GM23338 (cell line): ENCODE results near the gene HOXA10. TPM values are rescaled to one million over a fixed set of nuclear protein-coding genes. Genes with fewer than 3 reads are reported as not detected.
A peak's percentile ranks its signal among the peaks of the same experiment; 100 is the strongest.

Experiments used
- ATAC-seq: fragments of 200-7000 bp; cut with Tn5 transposase; 3 replicates; pipeline ENCODE4 v1.9.1; 2020
- DNase-seq: peaks from one replicate; pipeline ENCODE4 v3.0.0-alpha.2; 2015; ENCODE audit warnings: low spot score
- H2AFZ ChIP-seq: fragments of 200-600 bp; sonication (generic); 2 replicates; pipeline ENCODE4 v1.8.0; 2016; ENCODE audit warnings: antibody characterized with exemption, mild to moderate bottlenecking, moderate library complexity
- H3F3A ChIP-seq: fragments of 200-600 bp; sonication (generic); replicated peaks from 2 replicates; pipeline ENCODE4 v1.8.0; 2017; ENCODE audit warnings: antibody characterized with exemption, mixed run types, low read depth
- H3K27ac ChIP-seq: fragments of 200-600 bp; sonication (generic); 2 replicates; pipeline ENCODE4 v1.6.1; 2016; ENCODE audit warnings: low read depth
- H3K27me3 ChIP-seq: fragments of 200-600 bp; sonication (generic); 2 replicates; pipeline ENCODE4 v1.8.0; 2016; ENCODE audit warnings: mild to moderate bottlenecking, mixed run types, moderate library complexity; ENCODE audit not compliant: insufficient read depth
- H3K36me3 ChIP-seq: fragments of 200-600 bp; sonication (generic); 2 replicates; pipeline ENCODE4 v1.8.0; 2016; ENCODE audit warnings: mild to moderate bottlenecking; ENCODE audit not compliant: insufficient read depth
- H3K4me1 ChIP-seq: fragments of 200-600 bp; sonication (generic); 2 replicates; pipeline ENCODE4 v1.8.0; 2016; ENCODE audit warnings: mild to moderate bottlenecking, moderate library complexity; ENCODE audit not compliant: insufficient read depth
- H3K4me2 ChIP-seq: fragments of 200-600 bp; sonication (generic); 2 replicates; pipeline ENCODE4 v1.7.1; 2017; ENCODE audit warnings: mixed run types
- H3K4me3 ChIP-seq: fragments of 200-600 bp; sonication (generic); 2 replicates; pipeline ENCODE4 v1.6.1; 2016; ENCODE audit warnings: mixed run types
- H3K79me2 ChIP-seq: fragments of 200-600 bp; sonication (generic); replicated peaks from 2 replicates; pipeline ENCODE4 v1.8.0; 2017; ENCODE audit warnings: mild to moderate bottlenecking; ENCODE audit not compliant: insufficient read depth
- H3K9me2 ChIP-seq: fragments of 200-600 bp; sonication (generic); 2 replicates; pipeline ENCODE4 v1.8.0; 2017; ENCODE audit not compliant: insufficient read depth
- H4K20me1 ChIP-seq: fragments of 200-600 bp; sonication (generic); replicated peaks from 2 replicates; pipeline ENCODE4 v1.8.0; 2017; ENCODE audit warnings: mild to moderate bottlenecking; ENCODE audit not compliant: insufficient read depth
- H3K27ac Mint-ChIP-seq: 2 replicates; pipeline ENCODE4 v1.8.0; 2020; ENCODE audit warnings: inconsistent platforms, mild to moderate bottlenecking, moderate library complexity, mixed read lengths
- H3K27me3 Mint-ChIP-seq: 3 replicates; pipeline ENCODE4 v1.8.0; 2022; ENCODE audit warnings: low read depth, mild to moderate bottlenecking, moderate library complexity, mixed read lengths, inconsistent platforms; ENCODE audit not compliant: insufficient read depth, poor library complexity
- H3K36me3 Mint-ChIP-seq: 3 replicates; pipeline ENCODE4 v1.8.0; 2021; ENCODE audit warnings: low read depth, mild to moderate bottlenecking, inconsistent platforms, moderate library complexity, mixed read lengths
- H3K4me1 Mint-ChIP-seq: 3 replicates; pipeline ENCODE4 v1.8.0; 2020; ENCODE audit warnings: mild to moderate bottlenecking, inconsistent platforms, mixed read lengths
- H3K4me3 Mint-ChIP-seq: 3 replicates; pipeline ENCODE4 v1.8.0; 2021; ENCODE audit warnings: moderate library complexity, mild to moderate bottlenecking, inconsistent platforms, mixed read lengths
- H3K9me3 Mint-ChIP-seq: 3 replicates; pipeline ENCODE4 v1.8.0; 2020; ENCODE audit warnings: moderate library complexity, mild to moderate bottlenecking, inconsistent platforms, mixed read lengths
- EZH2 ChIP-seq: fragments of 200-600 bp; sonication (generic); IDR thresholded peaks from one replicate; pipeline ENCODE4 v1.8.0; 2017; ENCODE audit warnings: antibody characterized with exemption, mild to moderate bottlenecking, low read depth; ENCODE audit not compliant: unreplicated experiment
- EZH2phosphoT487 ChIP-seq: fragments of 200-600 bp; sonication (generic); IDR thresholded peaks from one replicate; pipeline ENCODE4 v1.8.1; 2018; ENCODE audit warnings: antibody characterized with exemption; ENCODE audit not compliant: unreplicated experiment
- ZNF462 ChIP-seq: fragments of 250-450 bp; sonication (Bioruptor Pico); IDR thresholded peaks from 2 replicates; pipeline ENCODE4 v1.5.0; 2020; ENCODE audit warnings: mild to moderate bottlenecking, moderate library complexity
- polyA plus RNA-seq: library from polyadenylated mRNA; unstranded; fragments of >200 nt; fragmentation: Nextera tagmentation; extraction: Ambion mirVana; gene quantifications from 2 replicates; pipeline ENCODE4 v1.2.1, GENCODE V29; 2016
- total RNA-seq: library from RNA; depleted of rRNA; stranded (reverse); fragments of >200 nt; shearing (Covaris generic); gene quantifications from 2 replicates; pipeline ENCODE4 v1.2.3, GENCODE V29; 2014

HOXA10 gene
- total and polyA plus RNA-seq, 2 experiments from 2014 or later = not detected

GRCh38 chr7:27185013-27185853 is 11.1 kb upstream of the HOXA10 start, which contains the start of gene HOXA11:
Gene HOXA11, minus strand, starts transcription at chr7:27185232. Its CDS starts 88 bp downstream, at chr7:27185144.
- H3K36me3 Mint-ChIP-seq = no peaks in the 10 kb centered on the region
- peak within 1 kb of the TSS; percentile 44; the same call in 1 of the 2 replicates for H3K4me3 ChIP-seq

More at GRCh38 chr7:27185013-27185853, 11.1 kb upstream of the HOXA10 start, which contains the start of gene HOXA11:
- Mint-ChIP-seq H3K4me3 (peak within 1 kb of the TSS; percentile 32; the same call in 2 of the 3 replicates), H3K27me3 (peaks cover 100% of the 10 kb centered on the region), H3K4me1 (peaks cover 40% of the 10 kb centered on the region), H3K9me3 (peaks cover 4% of the 10 kb centered on the region; the same call in 2 of the 3 replicates), H3K27ac (no peak within 1 kb of the TSS)
- peaks cover 70% of the 10 kb centered on the region for H3K4me1 ChIP-seq
- H3K27ac ChIP-seq = no peak within 1 kb of the TSS
- peaks cover 58% of the 10 kb centered on the region for H4K20me1 ChIP-seq
- TF ChIP-seq EZH2phosphoT487 = peak; percentile 54
- peak; percentile 81 for TF ChIP-seq EZH2
- no peak for TF ChIP-seq ZNF462
- no peak for DNase-seq
- H3K27me3 ChIP-seq = peaks cover 100% of the 10 kb centered on the region
- no peak within 1 kb of the TSS for H2AFZ ChIP-seq
- H3F3A ChIP-seq = peaks cover 61% of the 10 kb centered on the region
- peak within 1 kb of the TSS; percentile 72 for H3K4me2 ChIP-seq
- no peaks in the 10 kb centered on the region for H3K36me3 ChIP-seq
- no peaks in the 10 kb centered on the region for H3K9me2 ChIP-seq
- no peak for ATAC-seq
- H3K79me2 ChIP-seq = no peaks in the 10 kb centered on the region
